Smooth muscle cell (in vitro differentiated cells): ENCODE data around the gene CARNS1. TPM values are rescaled to one million over a fixed set of nuclear protein-coding genes. Genes with fewer than 3 reads are reported as not detected.
A peak's percentile ranks its signal among the peaks of the same experiment; 100 is the strongest.

Experiments used
- DNase-seq: peaks from one replicate; lab custom pipeline; 2025; ENCODE audit not compliant: unreplicated experiment; lab: John Stamatoyannopoulos, UW
- H2AFZ ChIP-seq: fragments of 200-600 bp; sonication (generic); 2 replicates; pipeline ENCODE4 v1.6.0; 2016; ENCODE audit warnings: antibody characterized with exemption, low read depth, mild to moderate bottlenecking
- H3F3A ChIP-seq: fragments of 200-600 bp; sonication (generic); 2 replicates; pipeline ENCODE4 v1.6.0; 2017; ENCODE audit warnings: antibody characterized with exemption, low read depth
- H3K27ac ChIP-seq: fragments of 200-600 bp; sonication (generic); 2 replicates; pipeline ENCODE4 v1.5.1; 2016; ENCODE audit warnings: low read depth, mild to moderate bottlenecking
- H3K27me3 ChIP-seq: fragments of 200-600 bp; sonication (generic); 2 replicates; pipeline ENCODE4 v1.6.1; 2016; ENCODE audit warnings: low read depth, mild to moderate bottlenecking
- H3K36me3 ChIP-seq: fragments of 200-600 bp; sonication (generic); 2 replicates; pipeline ENCODE4 v1.5.1; 2016; ENCODE audit warnings: low read depth
- H3K4me1 ChIP-seq: fragments of 200-600 bp; sonication (generic); 2 replicates; pipeline ENCODE4 v1.5.1; 2016; ENCODE audit warnings: low read depth
- H3K4me2 ChIP-seq: fragments of 200-600 bp; sonication (generic); 2 replicates; pipeline ENCODE4 v1.6.0; 2016; ENCODE audit warnings: mild to moderate bottlenecking
- H3K4me3 ChIP-seq: fragments of 200-600 bp; sonication (generic); 2 replicates; pipeline ENCODE4 v1.5.1; 2016; ENCODE audit warnings: mild to moderate bottlenecking
- H3K79me2 ChIP-seq: fragments of 200-600 bp; sonication (generic); 2 replicates; pipeline ENCODE4 v1.6.0; 2016; ENCODE audit warnings: low read depth, mild to moderate bottlenecking
- H3K9ac ChIP-seq: fragments of 200-600 bp; sonication (generic); 2 replicates; pipeline ENCODE4 v1.6.0; 2016; ENCODE audit warnings: low read depth
- H3K9me3 ChIP-seq: fragments of 200-600 bp; sonication (generic); replicated peaks from 2 replicates; pipeline ENCODE4 v1.5.1; 2016; ENCODE audit warnings: low read depth
- H4K20me1 ChIP-seq: fragments of 200-600 bp; sonication (generic); 2 replicates; pipeline ENCODE4 v1.6.0; 2016; ENCODE audit warnings: low read depth
- WGBS: methylation state at CpG from one replicate; pipeline ENCODE4 v1.1.7; 2016; ENCODE audit warnings: low lambda C conversion rate; 5-methylcytosine and 5-hydroxymethylcytosine counted together
- polyA plus RNA-seq: library from polyadenylated mRNA; unstranded; fragments of >200 nt; fragmentation: Nextera tagmentation; extraction: Ambion mirVana; gene quantifications from 2 replicates; pipeline ENCODE4 v1.2.1, GENCODE V29; 2016
- total RNA-seq: library from RNA; depleted of rRNA; stranded (reverse); fragments of >200 nt; gene quantifications from 2 replicates; pipeline ENCODE4 v1.2.3, GENCODE V29; 2014
- TF ChIP-seq, protein P1 (sequence below): fragments of 200-600 bp; sonication (generic); IDR thresholded peaks from 2 replicates; pipeline ENCODE4 v1.5.1; 2017; ENCODE audit warnings: borderline replicate concordance, mild to moderate bottlenecking, antibody characterized with exemption; ENCODE audit not compliant: insufficient read depth, poor library complexity, severe bottlenecking

Gene CARNS1
- total and polyA plus RNA-seq, 2 experiments from 2014 or later, result 0.36 to 1.7 TPM

GRCh38 chr11:67371189-67371910 is 44.1 kb upstream of the CARNS1 start:
- Histone ChIP-seq H3K27ac (no peak overlapping the region), H3F3A (no peaks in the 10 kb centered on the region), H3K79me2 (peaks cover 3% of the 10 kb centered on the region), H3K9me3 (no peaks in the 10 kb centered on the region), H3K4me2 (peak overlapping the region; percentile 100), H3K4me1 (peaks cover 36% of the 10 kb centered on the region), H2AFZ (no peak overlapping the region), H4K20me1 (peaks cover 57% of the 10 kb centered on the region), H3K27me3 (no peaks in the 10 kb centered on the region), H3K36me3 (no peaks in the 10 kb centered on the region), H3K4me3 (peak overlapping the region; percentile 97), H3K9ac (no peak overlapping the region)
- 52% methylated on average over 7 of the region's 8 CpGs for WGBS
- no peak for DNase-seq
- TF ChIP-seq, protein P1, sequence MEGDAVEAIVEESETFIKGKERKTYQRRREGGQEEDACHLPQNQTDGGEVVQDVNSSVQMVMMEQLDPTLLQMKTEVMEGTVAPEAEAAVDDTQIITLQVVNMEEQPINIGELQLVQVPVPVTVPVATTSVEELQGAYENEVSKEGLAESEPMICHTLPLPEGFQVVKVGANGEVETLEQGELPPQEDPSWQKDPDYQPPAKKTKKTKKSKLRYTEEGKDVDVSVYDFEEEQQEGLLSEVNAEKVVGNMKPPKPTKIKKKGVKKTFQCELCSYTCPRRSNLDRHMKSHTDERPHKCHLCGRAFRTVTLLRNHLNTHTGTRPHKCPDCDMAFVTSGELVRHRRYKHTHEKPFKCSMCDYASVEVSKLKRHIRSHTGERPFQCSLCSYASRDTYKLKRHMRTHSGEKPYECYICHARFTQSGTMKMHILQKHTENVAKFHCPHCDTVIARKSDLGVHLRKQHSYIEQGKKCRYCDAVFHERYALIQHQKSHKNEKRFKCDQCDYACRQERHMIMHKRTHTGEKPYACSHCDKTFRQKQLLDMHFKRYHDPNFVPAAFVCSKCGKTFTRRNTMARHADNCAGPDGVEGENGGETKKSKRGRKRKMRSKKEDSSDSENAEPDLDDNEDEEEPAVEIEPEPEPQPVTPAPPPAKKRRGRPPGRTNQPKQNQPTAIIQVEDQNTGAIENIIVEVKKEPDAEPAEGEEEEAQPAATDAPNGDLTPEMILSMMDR, result peak; percentile 36

- 11% methylated on average over 11 of the region's 16 CpGs for WGBS
- H3K27ac ChIP-seq, result peak overlapping the region; percentile 41
- H3K4me3 ChIP-seq, result peak overlapping the region; percentile 97
- peak overlapping the region; percentile 100 for H3K4me2 ChIP-seq
- H3K4me1 ChIP-seq, result peaks cover 41% of the 10 kb centered on the region
- H3K36me3 ChIP-seq, result no peaks in the 10 kb centered on the region
- no peaks in the 10 kb centered on the region for H3K9me3 ChIP-seq
- peaks cover 3% of the 10 kb centered on the region for H3K79me2 ChIP-seq
- no peaks in the 10 kb centered on the region for H3K27me3 ChIP-seq
- no peaks in the 10 kb centered on the region for H3F3A ChIP-seq
- no peak for DNase-seq
- TF ChIP-seq, protein P1, result no peak
- no peak overlapping the region for H2AFZ ChIP-seq
- peaks cover 51% of the 10 kb centered on the region for H4K20me1 ChIP-seq
- no peak overlapping the region for H3K9ac ChIP-seq
Observed at GRCh38 chr11:67371911-67372320, 43.6 kb upstream of the CARNS1 start.

DNA sequence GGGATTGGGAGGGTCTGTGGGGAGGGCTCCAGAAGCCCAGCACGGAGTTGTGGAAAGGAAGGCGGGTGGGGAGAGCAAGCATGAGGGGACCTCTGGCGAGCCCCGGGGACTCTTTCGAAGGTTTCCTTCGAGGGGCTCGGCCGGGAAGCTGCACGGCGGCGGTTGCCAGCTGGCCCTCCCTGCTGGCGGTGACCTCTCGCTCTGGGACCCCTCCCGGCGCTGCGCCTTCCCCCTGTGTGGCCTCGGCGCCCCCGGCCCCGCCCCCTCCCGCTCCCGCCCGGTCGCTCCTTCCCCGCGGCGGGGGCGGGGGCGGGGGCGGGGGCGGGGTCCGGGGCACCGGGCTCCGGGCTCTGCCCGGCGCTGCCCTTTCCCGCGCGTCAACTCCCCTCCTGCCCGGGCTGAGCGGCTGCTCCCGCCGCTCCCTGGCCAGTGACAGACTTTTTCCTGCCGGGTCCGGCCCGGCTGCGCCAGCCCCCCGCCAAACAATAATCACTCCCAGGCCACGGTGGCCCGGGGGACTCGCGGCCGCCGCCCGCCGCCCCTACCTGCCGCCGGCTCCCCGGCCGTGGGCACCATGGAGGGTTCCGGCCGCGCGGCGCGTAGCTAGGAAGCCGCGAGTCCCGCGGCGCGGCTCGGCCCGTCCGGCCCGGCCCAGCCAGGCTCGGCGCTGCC is 43.0 kb upstream of the CARNS1 start:
- Histone ChIP-seq H2AFZ (no peak overlapping the region), H3K27ac (peak overlapping the region; percentile 85), H3K9me3 (no peaks in the 10 kb centered on the region), H4K20me1 (peaks cover 46% of the 10 kb centered on the region), H3K4me3 (peak overlapping the region; percentile 97), H3F3A (no peaks in the 10 kb centered on the region), H3K36me3 (no peaks in the 10 kb centered on the region), H3K79me2 (peaks cover 3% of the 10 kb centered on the region), H3K4me2 (peak overlapping the region; percentile 100), H3K27me3 (no peaks in the 10 kb centered on the region), H3K9ac (no peak overlapping the region), H3K4me1 (peaks cover 41% of the 10 kb centered on the region)
- DNase-seq, result no peak
- 7% methylated on average over 12 of the region's 78 CpGs for WGBS
- TF ChIP-seq, protein P1, result no peak
